Ascending aorta (tissue), 2 donors: ENCODE results near the gene TTLL11. TPM values are rescaled to one million over a fixed set of nuclear protein-coding genes. Genes with fewer than 3 reads are reported as not detected.

ENCODE experiments used
- DNase-seq, 2 donors: peaks; one replicate each; pipeline ENCODE4 v3.0.0-alpha.2; 2019; ENCODE audit warnings: low spot score in 2 of 2
- H3K27ac ChIP-seq, 2 donors: fragments of 200-600 bp; sonication (generic); one replicate each; pipeline ENCODE4 v1.5.1; 2016 to 2017; ENCODE audit warnings: mild to moderate bottlenecking in 1 of 2
- H3K27me3 ChIP-seq: fragments of 200-600 bp; sonication (generic); one replicate; pipeline ENCODE4 v1.5.1; 2017
- H3K36me3 ChIP-seq, 2 donors: fragments of 200-600 bp; sonication (generic); one replicate each; pipeline ENCODE4 v1.5.1; 2016
- H3K4me1 ChIP-seq, 2 donors: fragments of 200-600 bp; sonication (generic); one replicate each; pipeline ENCODE4 v1.5.1; 2016 to 2017; ENCODE audit warnings: mild to moderate bottlenecking in 1 of 2
- H3K4me3 ChIP-seq, 2 donors: fragments of 200-600 bp; sonication (generic); one replicate each; pipeline ENCODE4 v1.5.1; 2016 to 2017; ENCODE audit warnings: mild to moderate bottlenecking in 1 of 2
- H3K9me3 ChIP-seq, 2 donors: fragments of 200-600 bp; sonication (generic); one replicate each; pipeline ENCODE4 v1.5.1; 2016
- intact Hi-C: fragments of 100-400 bp; cut with DNase I; formaldehyde crosslinking; loops from one replicate; pipeline ENCODE4 v1.15.1; 2023
- total RNA-seq: library from RNA; depleted of rRNA; stranded (reverse); fragments of >200 nt; gene quantifications from one replicate; pipeline ENCODE4 v1.1.0, GENCODE V29; 2016
- TF ChIP-seq, protein P1 (sequence below), 3 experiments: fragments of 200-600 bp in 2 of 3; fragments of 450-650 bp in 1 of 3; sonication (generic) in 2 of 3; IDR thresholded peaks; one replicate each; pipeline ENCODE4 v1.5.1; 2016 to 2019; ENCODE audit warnings: antibody characterized with exemption in 3 of 3, mild to moderate bottlenecking in 1 of 3, moderate library complexity in 1 of 3

Gene TTLL11
- total RNA-seq, 1 donor from 2014 or later = 18.5 TPM

DNA sequence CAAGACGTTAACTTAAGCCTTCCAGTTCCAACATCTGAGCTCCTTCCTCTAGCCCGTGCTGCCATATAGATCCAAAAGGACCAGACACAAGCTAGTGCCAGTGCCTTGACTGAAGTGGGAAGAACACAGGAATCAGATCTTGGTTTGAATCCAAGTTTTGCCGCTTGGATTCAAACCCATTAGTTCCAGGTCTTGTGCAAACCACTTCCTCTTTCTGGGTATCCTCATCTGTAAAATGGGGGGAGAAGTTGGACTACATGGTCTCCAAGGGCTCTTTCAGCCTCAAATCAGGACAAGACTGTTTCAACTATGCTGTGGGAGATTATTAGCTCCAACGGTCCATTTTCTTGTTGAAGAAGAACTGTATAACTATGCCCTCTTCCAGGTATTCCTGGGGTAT is 32.6 kb downstream of the TTLL11 start:
- TF ChIP-seq, protein P1, sequence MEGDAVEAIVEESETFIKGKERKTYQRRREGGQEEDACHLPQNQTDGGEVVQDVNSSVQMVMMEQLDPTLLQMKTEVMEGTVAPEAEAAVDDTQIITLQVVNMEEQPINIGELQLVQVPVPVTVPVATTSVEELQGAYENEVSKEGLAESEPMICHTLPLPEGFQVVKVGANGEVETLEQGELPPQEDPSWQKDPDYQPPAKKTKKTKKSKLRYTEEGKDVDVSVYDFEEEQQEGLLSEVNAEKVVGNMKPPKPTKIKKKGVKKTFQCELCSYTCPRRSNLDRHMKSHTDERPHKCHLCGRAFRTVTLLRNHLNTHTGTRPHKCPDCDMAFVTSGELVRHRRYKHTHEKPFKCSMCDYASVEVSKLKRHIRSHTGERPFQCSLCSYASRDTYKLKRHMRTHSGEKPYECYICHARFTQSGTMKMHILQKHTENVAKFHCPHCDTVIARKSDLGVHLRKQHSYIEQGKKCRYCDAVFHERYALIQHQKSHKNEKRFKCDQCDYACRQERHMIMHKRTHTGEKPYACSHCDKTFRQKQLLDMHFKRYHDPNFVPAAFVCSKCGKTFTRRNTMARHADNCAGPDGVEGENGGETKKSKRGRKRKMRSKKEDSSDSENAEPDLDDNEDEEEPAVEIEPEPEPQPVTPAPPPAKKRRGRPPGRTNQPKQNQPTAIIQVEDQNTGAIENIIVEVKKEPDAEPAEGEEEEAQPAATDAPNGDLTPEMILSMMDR (IDR thresholded peaks at IDR 0.05) = no peak
- H3K36me3 ChIP-seq = no peaks in the 10 kb centered on the region
- no peak overlapping the region for H3K4me3 ChIP-seq
- DNase-seq = no peak
- H3K27ac ChIP-seq = no peak overlapping the region
- H3K27me3 ChIP-seq = no peaks in the 10 kb centered on the region
- intact Hi-C loops = no loop called here
- no peaks in the 10 kb centered on the region for H3K9me3 ChIP-seq
- H3K4me1 ChIP-seq = peaks cover 4 to 5% of the 10 kb centered on the region in 2 donors

DNA sequence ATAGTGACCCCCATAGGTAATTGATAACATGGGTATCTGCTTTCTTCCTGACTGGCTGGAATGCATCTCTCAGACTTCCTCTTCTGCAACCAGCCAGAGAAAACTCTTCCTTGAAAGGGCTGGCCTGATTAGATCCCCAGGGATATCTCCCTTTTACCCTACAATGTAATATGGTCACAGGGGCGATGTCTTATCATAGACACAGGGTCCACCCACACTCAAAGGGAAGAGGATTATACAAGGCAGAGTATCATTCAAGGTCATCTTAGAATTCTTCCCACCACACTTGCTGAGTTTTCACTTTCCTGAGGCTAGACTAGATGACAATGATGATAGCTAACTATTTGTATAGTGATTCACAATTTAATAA is 33.2 kb downstream of the TTLL11 start:
- TF ChIP-seq, protein P1 (IDR thresholded peaks at IDR 0.05) = no peak
- no peak for DNase-seq
- no peaks in the 10 kb centered on the region for H3K36me3 ChIP-seq
- intact Hi-C loops = no loop called here
- no peaks in the 10 kb centered on the region for H3K27me3 ChIP-seq
- no peak overlapping the region for H3K27ac ChIP-seq
- no peak overlapping the region for H3K4me3 ChIP-seq
- H3K9me3 ChIP-seq = no peaks in the 10 kb centered on the region
- peaks cover 4% of the 10 kb centered on the region in 2 donors for H3K4me1 ChIP-seq

DNA sequence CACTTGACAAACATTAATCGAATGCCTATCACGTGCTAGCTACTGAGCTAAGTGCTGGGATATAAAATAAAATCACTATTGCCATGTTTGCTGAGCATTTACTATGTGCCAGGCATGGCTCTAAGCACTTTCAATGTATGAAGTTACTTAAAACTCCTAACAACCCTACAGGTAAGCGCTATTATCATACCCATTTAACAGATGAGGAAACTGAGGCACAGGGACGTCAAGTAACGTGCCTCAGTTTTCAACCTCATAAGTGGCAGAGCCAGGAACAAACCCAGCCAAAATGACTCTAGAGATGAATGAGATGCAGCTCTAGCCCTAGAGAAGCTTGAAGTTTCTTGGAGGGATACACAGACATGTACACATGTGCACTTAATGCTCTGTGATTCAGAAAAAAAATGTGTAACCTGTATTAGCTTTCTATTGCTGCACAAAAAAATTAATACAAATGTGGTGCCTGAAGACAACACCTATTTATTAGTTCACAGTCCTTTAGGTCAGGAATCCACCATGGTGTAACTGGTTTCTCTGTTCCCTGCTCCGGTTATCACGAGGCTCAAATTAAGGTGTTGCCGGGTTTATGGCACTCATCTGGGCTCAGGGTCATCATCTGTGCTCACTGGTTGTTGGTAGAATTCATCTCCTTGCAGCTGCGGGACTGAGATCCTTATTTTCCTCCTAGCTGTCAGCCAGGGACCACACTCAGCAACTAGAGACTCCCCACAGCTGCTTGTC is 33.7 kb downstream of the TTLL11 start:
- intact Hi-C loops = no loop called here

DNA sequence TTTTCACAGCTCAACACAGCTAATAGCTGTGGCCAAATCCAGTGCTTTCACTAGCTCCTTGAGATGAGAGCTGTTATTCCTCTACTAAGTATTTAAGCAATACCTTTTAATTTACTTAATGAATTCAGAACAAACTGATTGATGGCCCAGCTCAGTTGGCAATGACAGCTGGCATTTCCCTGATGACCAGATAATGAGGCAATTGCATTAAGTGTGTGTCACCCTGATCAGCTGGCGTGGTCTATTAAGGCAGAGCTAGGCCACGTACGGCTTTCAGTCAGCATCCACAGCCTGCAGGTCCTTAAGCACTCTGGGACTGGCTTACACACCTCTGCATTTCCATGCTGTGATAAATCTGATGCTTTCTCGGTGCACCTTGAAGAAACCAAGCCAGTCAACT is 34.4 kb downstream of the TTLL11 start:
- H3K9me3 ChIP-seq = no peaks in the 10 kb centered on the region
- H3K36me3 ChIP-seq = no peaks in the 10 kb centered on the region
- H3K4me1 ChIP-seq = peaks cover 3 to 4% of the 10 kb centered on the region in 2 donors
- no peak overlapping the region for H3K27ac ChIP-seq
- TF ChIP-seq, protein P1 (IDR thresholded peaks at IDR 0.05) = no peak
- intact Hi-C loops = no loop called here
- no peak overlapping the region for H3K4me3 ChIP-seq
- no peak for DNase-seq
- H3K27me3 ChIP-seq = no peaks in the 10 kb centered on the region

More for the DNA sequence above, 33.7 kb downstream of the TTLL11 start:
- no peaks in the 10 kb centered on the region for H3K27me3 ChIP-seq
- no peak overlapping the region for H3K27ac ChIP-seq
- DNase-seq = no peak
- no peaks in the 10 kb centered on the region for H3K36me3 ChIP-seq
- H3K4me3 ChIP-seq = no peak overlapping the region
- no peaks in the 10 kb centered on the region for H3K9me3 ChIP-seq
- TF ChIP-seq, protein P1 (IDR thresholded peaks at IDR 0.05) = no peak
- peaks cover 3 to 4% of the 10 kb centered on the region in 2 donors for H3K4me1 ChIP-seq

DNA sequence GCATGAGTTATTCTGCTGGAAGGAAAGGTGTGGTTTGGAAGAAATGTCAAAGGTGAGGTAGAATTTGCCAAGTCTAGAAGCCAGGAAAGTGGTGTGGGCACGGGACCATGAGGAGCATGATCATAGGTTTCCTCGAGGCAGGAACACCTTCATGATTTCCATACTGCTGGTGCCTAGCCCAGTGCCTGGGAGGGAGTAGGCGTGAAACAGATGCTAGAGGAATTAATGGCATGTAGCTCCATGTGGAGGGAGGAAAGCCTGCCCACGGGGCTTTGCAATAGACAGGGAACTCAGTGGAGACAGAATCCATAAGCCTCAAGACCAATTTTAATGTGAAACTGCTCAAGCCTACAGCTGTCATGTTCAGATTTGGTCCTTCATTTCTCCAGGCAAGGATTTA is 35.1 kb downstream of the TTLL11 start:
- H3K27ac ChIP-seq = no peak overlapping the region
- no peaks in the 10 kb centered on the region for H3K36me3 ChIP-seq
- H3K4me1 ChIP-seq = peaks cover 3 to 4% of the 10 kb centered on the region in 2 donors
- TF ChIP-seq, protein P1 (IDR thresholded peaks at IDR 0.05) = no peak
- H3K27me3 ChIP-seq = no peaks in the 10 kb centered on the region
- H3K9me3 ChIP-seq = no peaks in the 10 kb centered on the region
- DNase-seq = no peak
- no peak overlapping the region for H3K4me3 ChIP-seq
- intact Hi-C loops = no loop called here
